Ecto neural progenitor cell (in vitro differentiated cells): Measurements from ENCODE around the gene SLC22A31.

ENCODE experiments used
- DNase-seq: peaks from one replicate; pipeline ENCODE4 v3.0.0-alpha.2; 2018; ENCODE audit warnings: low spot score

SLC22A31 gene

GRCh38 chr16:89216315-89217137 lies 16.2 kb upstream of the SLC22A31 start:
- peak; percentile 80 for DNase-seq

- no peak for DNase-seq
These were observed 10.7 kb upstream of the SLC22A31 start for GRCh38 chr16:89210904-89211515.

GRCh38 chr16:89210165-89210903 lies 10.0 kb upstream of the SLC22A31 start:
- DNase-seq = no peak

- no peak for DNase-seq
These were observed 9.2 kb upstream of the SLC22A31 start for GRCh38 chr16:89209522-89210044.

- DNase-seq = no peak
These were observed 7.7 kb upstream of the SLC22A31 start for GRCh38 chr16:89207993-89208392.

DNA sequence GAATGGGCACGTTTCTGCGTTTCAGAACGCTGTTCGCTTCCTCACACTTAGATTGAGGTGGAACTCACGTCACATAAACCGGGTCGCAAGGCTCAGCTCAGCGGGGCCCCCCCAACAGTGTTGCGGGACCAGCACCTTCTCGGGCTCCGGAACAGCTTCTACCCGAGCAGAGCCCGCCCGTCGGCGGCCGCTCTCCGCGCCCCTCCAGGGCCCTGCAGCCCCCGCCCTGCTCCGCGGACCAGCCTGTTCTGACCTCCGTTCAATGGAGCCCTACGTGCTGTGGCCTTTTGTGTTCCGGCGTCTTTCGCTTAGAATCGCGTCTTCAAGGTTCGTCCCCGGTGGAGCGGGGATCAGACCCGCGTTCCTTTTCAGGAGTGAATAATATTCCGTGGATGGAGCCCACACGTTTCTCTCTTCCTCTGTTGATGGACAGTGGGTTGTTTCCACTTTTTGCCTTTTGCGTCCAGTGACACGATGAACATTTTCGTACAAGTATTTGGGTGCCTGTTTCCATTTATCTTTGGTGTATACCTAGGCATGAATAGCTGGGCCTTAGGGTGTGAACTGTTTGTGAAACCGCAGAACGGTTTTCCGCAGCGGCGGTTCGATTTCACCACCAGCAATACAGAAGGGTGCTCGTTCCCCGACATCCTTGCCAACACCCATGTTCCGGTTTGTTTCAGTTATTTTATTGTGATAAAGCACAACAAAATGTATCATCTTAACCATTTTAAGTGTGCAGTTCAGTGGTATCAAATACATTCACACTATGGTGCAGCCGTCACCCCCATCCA lies 2.3 kb upstream of the SLC22A31 start:
- no peak for DNase-seq

GRCh38 chr16:89201439-89202377 lies 1.4 kb upstream of the SLC22A31 start:
- peak; percentile 96 for DNase-seq

DNA sequence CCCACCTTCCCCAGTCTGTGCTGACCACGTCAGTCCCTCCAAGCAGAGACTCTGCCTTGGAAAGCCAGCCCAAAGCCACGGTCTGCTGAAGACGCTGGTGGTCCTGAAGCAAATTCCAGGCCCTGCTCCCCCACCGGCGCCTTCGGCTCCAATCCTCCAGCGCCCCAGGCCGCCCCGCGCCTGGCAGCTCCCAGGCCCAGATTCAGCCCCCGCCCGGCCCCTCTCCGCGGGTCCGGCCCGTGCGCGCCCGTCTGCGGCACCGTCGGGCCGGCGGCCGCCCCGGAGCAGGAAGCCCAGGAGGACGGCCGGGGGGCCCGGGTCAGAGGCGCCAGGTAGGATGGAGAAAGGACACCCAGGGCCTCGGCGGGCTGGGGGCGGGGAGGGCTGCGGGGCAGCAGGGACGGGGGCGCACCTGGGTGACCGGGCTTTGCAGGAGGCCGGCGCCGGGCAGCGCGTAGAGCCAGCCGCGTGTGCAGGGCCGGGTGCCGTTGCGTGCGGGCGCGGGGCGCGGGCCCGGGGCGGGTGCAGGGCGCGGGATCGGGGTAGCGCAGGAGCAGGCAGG lies 594 bp upstream of the SLC22A31 start:
- DNase-seq = peak; percentile 58

DNA sequence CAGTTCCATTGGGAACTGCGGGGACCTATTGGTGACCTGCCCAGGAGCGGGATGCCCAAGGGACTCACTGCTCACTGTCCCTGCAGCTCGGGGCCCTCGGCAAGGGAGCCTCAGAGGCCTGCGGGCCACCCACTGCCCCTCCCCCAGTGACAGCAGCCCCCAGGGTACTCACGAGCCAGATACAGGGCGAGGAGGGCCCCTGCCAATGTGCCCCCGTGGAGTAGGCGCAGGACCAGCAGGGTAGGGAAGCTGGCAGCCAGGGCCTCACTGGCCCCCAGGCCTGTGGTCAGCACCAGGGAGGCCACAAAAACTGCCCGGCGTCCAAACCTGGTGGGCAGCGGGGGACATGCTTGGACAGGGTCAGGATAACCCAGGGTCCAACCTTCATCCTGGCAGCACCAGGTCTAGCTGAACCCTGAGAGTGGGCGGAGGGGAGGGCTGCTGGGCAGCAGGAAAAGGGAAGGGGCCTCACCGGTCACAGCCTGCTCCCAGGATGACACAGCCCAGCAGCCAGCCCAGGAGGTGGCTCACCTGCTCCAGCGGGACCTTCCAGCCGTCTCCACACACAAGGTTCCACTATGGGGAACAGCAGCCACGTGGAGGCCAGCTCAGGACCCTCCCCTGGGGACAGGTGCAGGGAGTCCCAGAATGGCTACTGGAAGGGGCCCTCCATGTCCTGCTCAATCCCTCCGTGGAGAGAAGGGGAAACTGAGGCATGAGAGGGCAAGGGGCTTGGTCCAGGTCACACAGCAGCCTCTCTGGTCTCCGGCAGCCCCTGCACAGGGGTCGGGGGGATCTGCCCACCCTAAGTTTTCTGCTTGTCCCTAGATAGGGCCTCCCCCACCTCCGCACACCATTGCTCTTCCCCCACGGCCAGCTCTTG lies 855 bp downstream of the SLC22A31 start:
- DNase-seq = no peak

DNA sequence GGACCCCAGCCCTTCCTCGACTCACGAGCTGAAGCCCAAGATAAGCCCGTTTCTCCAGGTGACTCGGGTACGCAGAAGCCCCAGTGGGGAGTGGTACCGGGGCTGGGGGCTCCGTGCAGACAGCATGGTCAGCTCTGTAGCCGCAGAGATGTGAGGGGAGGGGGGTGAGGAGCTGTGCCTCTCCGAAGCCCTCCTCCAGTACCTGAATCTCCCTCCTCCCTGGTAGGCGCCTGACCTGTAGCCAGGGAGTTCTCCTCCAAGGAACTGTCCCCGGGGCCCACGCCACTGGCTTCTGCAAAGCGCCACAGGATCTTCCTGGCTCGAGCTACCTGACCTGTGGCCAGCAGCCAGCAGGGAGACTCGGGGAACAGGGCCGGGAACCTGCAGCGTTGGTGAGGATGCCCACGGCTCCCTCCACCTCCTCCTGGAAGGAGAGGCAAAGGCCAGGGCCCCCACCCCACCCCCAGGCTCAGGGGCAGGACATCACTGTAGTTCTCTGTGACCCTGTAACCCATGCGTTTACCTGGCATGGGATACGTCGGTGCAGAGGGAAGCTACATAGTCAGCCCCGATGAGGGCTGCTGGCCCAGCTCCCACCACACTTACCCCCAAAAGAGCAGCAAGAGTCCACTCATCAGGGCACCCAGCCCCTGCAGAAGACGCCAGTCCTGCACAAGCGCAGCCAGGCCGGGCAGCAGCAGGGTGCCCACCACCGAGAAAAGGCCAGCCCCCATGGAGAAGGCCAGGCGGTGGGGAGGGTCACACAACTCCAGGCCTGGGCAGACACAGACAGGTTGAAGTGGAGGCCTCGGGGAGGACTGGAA lies 1.7 kb downstream of the SLC22A31 start:
- no peak for DNase-seq

DNA sequence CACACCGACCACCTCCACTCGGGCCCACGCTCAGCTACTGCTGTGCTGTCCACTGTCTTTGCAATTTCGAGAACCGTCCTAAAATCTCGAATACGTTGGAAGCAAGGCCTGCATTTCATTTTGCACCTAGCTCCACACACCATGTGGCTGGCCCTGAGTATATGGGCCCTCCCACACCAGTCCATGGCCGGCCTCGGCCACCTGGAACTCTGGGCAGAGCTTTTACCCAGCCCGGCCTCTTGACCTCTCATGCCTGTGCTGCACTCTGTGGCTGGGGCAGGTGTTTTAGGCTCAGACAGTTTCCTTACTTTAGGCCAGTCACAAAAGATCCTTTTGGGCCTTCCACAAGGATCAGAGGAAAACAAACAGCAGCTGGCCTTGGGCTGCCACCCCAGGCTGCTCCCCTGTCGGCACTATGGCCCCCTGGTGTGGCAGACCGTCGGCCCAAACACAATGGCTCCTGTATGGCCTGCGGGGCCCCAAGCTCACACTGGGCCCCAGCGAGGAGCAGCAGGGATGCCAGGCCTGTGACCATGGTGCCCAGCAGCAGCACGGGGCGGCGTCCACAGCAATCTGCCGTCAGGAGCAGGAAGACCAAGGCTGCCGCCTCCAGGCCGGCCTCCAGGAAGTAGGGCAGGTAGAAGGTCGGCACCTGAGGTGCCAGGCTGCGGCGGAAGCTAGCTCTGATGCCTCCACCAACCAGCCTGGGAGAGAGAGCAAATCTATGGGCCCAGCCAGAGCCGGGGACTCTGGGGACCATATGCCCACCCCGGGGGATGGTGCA lies 2.5 kb downstream of the SLC22A31 start:
- no peak for DNase-seq

GRCh38 chr16:89197033-89197632 lies 3.2 kb downstream of the SLC22A31 start:
- no peak for DNase-seq

GRCh38 chr16:89195521-89196171 lies 4.7 kb downstream of the SLC22A31 start:
- DNase-seq = peak; percentile 42

- DNase-seq = peak; percentile 53
These were observed 5.7 kb downstream of the SLC22A31 start for GRCh38 chr16:89194340-89195311.

DNA sequence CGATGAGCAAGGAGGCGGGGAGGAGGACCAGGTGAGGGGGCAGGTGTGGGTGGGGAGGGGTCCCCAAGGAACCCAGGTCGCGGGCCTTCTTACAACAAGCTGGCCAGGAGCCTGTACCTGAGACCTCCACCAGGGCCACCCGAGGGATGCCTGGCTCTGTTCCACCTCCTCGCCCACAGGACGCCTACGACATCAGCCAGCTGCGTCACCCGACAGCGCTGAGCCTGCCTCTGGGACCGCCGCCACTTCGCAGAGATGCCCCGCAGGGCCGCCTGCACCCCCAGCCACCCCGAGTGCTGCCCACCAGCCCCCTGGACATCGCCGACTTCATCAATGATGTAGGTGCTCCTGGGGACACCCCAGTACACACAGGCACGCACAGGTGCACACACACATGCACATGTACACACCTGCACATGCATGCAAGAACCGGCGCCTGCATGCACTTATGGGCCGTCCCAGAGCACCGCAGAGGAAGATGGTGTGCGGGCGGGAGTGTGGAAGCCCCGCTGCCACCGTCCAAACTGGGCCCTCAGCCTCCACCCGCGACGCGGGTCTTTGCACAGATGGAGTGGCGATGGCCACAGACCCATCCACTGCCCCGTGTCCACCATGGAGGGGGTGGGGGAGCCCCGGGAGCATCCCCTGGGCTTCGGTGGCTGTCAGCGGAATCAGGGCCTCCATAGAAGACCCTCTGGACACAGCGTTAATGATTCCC lies 6.6 kb downstream of the SLC22A31 start:
- peak; percentile 52 for DNase-seq
